ENCODE results near the gene CRX. TPM values are rescaled to one million over a fixed set of nuclear protein-coding genes. Genes with fewer than 3 reads are reported as not detected.

Gene CRX
- total RNA-seq, 2 donors from 2014 or later: 0.44 to 0.66 TPM

DNA sequence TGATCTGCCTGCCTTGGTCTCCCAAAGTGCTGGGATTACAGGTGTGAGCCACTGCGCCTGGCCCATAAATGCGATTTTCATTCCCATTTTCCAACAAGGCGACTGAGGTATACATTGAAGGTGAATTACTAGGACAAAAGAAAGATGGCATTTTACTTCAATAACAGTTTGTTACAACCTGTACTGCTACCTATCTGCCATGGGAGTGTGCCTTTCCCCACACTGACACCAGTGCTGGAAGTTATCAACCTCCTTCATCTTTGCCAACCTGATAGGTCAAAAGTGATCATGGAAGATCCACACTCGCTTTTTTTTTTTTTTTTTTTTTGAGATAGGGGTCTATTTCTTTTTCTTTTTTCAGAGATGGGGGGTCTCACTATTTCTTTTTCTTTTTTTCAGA is 11.0 kb downstream of the CRX start:
- H3K27me3 Mint-ChIP-seq (ENCODE audit: insufficient read depth): no peaks in the 10 kb centered on the region
- 92 to 97% methylated on average over 2 to 3 of the region's 4 CpGs for WGBS, 2 experiments (ENCODE audit: insufficient coverage in 1 of 2, insufficient read length in 1 of 2)
- no peaks in the 10 kb centered on the region for H3K9me3 Mint-ChIP-seq
- Histone ChIP-seq H3K36me3 (ENCODE audit: control insufficient read depth, insufficient read depth, low read length) (no peaks in the 10 kb centered on the region), H3K4me1 (ENCODE audit: control insufficient read depth, insufficient read depth, low read length) (no peaks in the 10 kb centered on the region), H3K27me3 (ENCODE audit: control insufficient read depth, insufficient read depth, low read length, poor library complexity, severe bottlenecking) (no peaks in the 10 kb centered on the region), H3K9ac (ENCODE audit: extremely low read depth, low read length, poor library complexity, severe bottlenecking) (no peak overlapping the region), H3K27ac (ENCODE audit: low read depth, low read length) (no peak overlapping the region), H3K9me3 (ENCODE audit: control insufficient read depth, low read length) (no peaks in the 10 kb centered on the region), H3K4me3 (ENCODE audit: low read length) (no peak overlapping the region)
- peak; percentile 57 for DNase-seq
- TF ChIP-seq, protein P1, sequence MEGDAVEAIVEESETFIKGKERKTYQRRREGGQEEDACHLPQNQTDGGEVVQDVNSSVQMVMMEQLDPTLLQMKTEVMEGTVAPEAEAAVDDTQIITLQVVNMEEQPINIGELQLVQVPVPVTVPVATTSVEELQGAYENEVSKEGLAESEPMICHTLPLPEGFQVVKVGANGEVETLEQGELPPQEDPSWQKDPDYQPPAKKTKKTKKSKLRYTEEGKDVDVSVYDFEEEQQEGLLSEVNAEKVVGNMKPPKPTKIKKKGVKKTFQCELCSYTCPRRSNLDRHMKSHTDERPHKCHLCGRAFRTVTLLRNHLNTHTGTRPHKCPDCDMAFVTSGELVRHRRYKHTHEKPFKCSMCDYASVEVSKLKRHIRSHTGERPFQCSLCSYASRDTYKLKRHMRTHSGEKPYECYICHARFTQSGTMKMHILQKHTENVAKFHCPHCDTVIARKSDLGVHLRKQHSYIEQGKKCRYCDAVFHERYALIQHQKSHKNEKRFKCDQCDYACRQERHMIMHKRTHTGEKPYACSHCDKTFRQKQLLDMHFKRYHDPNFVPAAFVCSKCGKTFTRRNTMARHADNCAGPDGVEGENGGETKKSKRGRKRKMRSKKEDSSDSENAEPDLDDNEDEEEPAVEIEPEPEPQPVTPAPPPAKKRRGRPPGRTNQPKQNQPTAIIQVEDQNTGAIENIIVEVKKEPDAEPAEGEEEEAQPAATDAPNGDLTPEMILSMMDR (conservative IDR thresholded peaks at IDR 0.05): peak; percentile 58
- peaks cover 10% of the 10 kb centered on the region for H3K4me1 Mint-ChIP-seq
- no peaks in the 10 kb centered on the region for H3K36me3 Mint-ChIP-seq (ENCODE audit: low read depth)
- H3K27ac Mint-ChIP-seq: no peak overlapping the region
- no peak overlapping the region for H3K4me3 Mint-ChIP-seq

DNA sequence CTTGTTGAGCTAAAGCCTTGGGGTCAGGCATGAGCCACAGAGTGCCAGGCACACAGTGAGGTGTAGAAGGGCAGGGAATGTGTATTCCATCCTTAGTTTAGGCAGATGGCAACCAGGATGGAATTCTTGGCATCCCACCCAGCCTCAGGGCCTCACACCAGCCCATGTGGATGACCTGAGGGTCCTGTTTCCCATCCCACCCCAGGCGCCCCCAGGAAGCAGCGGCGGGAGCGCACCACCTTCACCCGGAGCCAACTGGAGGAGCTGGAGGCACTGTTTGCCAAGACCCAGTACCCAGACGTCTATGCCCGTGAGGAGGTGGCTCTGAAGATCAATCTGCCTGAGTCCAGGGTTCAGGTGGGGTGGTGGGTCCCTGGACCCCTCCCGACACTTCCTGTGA is 14.3 kb downstream of the CRX start:
- DNase-seq: no peak
- H3K27ac Mint-ChIP-seq: no peak overlapping the region
- no peaks in the 10 kb centered on the region for H3K27me3 Mint-ChIP-seq (ENCODE audit: insufficient read depth)
- H3K27me3 ChIP-seq (ENCODE audit: control insufficient read depth, insufficient read depth, low read length, poor library complexity, severe bottlenecking): no peaks in the 10 kb centered on the region
- H3K9me3 ChIP-seq (ENCODE audit: control insufficient read depth, low read length): no peaks in the 10 kb centered on the region
- no peaks in the 10 kb centered on the region for H3K4me1 ChIP-seq (ENCODE audit: control insufficient read depth, insufficient read depth, low read length)
- H3K4me3 ChIP-seq (ENCODE audit: low read length): no peak overlapping the region
- H3K36me3 Mint-ChIP-seq (ENCODE audit: low read depth): no peaks in the 10 kb centered on the region
- H3K36me3 ChIP-seq (ENCODE audit: control insufficient read depth, insufficient read depth, low read length): no peaks in the 10 kb centered on the region
- TF ChIP-seq, protein P1 (conservative IDR thresholded peaks at IDR 0.05): no peak
- peaks cover 12% of the 10 kb centered on the region for H3K4me1 Mint-ChIP-seq
- no peak overlapping the region for H3K4me3 Mint-ChIP-seq
- H3K9ac ChIP-seq (ENCODE audit: extremely low read depth, low read length, poor library complexity, severe bottlenecking): no peak overlapping the region
- H3K27ac ChIP-seq (ENCODE audit: low read depth, low read length): no peak overlapping the region
- WGBS, 2 experiments (ENCODE audit: insufficient coverage in 1 of 2, insufficient read length in 1 of 2): 58 to 91% methylated on average over 2 to 8 of the region's 8 CpGs
- H3K9me3 Mint-ChIP-seq: no peaks in the 10 kb centered on the region

DNA sequence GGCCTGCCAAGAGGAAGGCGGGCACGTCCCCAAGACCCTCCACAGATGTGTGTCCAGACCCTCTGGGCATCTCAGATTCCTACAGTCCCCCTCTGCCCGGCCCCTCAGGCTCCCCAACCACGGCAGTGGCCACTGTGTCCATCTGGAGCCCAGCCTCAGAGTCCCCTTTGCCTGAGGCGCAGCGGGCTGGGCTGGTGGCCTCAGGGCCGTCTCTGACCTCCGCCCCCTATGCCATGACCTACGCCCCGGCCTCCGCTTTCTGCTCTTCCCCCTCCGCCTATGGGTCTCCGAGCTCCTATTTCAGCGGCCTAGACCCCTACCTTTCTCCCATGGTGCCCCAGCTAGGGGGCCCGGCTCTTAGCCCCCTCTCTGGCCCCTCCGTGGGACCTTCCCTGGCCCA is 17.7 kb downstream of the CRX start:
- Mint-ChIP-seq H3K27ac (peak overlapping the region; percentile 90), H3K27me3 (ENCODE audit: insufficient read depth) (no peaks in the 10 kb centered on the region), H3K9me3 (no peaks in the 10 kb centered on the region), H3K36me3 (ENCODE audit: low read depth) (no peaks in the 10 kb centered on the region), H3K4me1 (peaks cover 29% of the 10 kb centered on the region), H3K4me3 (no peak overlapping the region)
- H3K9ac ChIP-seq (ENCODE audit: extremely low read depth, low read length, poor library complexity, severe bottlenecking): no peak overlapping the region
- 85 to 91% methylated on average over 9 to 16 of the region's 16 CpGs for WGBS, 2 experiments (ENCODE audit: insufficient coverage in 1 of 2, insufficient read length in 1 of 2)
- H3K9me3 ChIP-seq (ENCODE audit: control insufficient read depth, low read length): no peaks in the 10 kb centered on the region
- peak overlapping the region; percentile 60 for H3K27ac ChIP-seq (ENCODE audit: low read depth, low read length)
- no peaks in the 10 kb centered on the region for H3K4me1 ChIP-seq (ENCODE audit: control insufficient read depth, insufficient read depth, low read length)
- peak; percentile 48 for DNase-seq
- H3K27me3 ChIP-seq (ENCODE audit: control insufficient read depth, insufficient read depth, low read length, poor library complexity, severe bottlenecking): no peaks in the 10 kb centered on the region
- H3K4me3 ChIP-seq (ENCODE audit: low read length): no peak overlapping the region
- TF ChIP-seq, protein P1 (conservative IDR thresholded peaks at IDR 0.05): no peak
- H3K36me3 ChIP-seq (ENCODE audit: control insufficient read depth, insufficient read depth, low read length): no peaks in the 10 kb centered on the region
